A673 (cell line): ENCODE results near the gene LPCAT1. TPM values are rescaled to one million over a fixed set of nuclear protein-coding genes. Genes with fewer than 3 reads are reported as not detected.
"Not testable (repeated sequence)": the region's sequence is repeated elsewhere in the genome, so short reads cannot be mapped to it uniquely, and the experiment has no call there.

ENCODE experiments used
- Bru-seq: library from RNA; stranded (reverse); fragments of 400-500 nt; gene quantifications from one replicate; lab custom pipeline; 2021; lab: Mats Ljungman, UMichigan
- BruChase-seq, 2 experiments: library from RNA; stranded (reverse); fragments of 400-500 nt; gene quantifications; one replicate each; lab custom pipeline; 2021; lab: Mats Ljungman, UMichigan
- BruUV-seq: library from RNA; stranded (reverse); fragments of 400-500 nt; replicated peaks from 2 replicates; lab custom pipeline; 2021; lab: Mats Ljungman, UMichigan
- CTCF ChIA-PET: fragments of 300-600 bp; sonication (Branson Sonifier 250); formaldehyde crosslinking; loops from one replicate; lab custom pipeline; 2022; ENCODE audit warnings: antibody characterized with exemption; lab: Charles Lee
- POLR2A ChIA-PET: fragments of 300-600 bp; sonication (Branson Sonifier 250); formaldehyde crosslinking; loops from one replicate; lab custom pipeline; 2022; ENCODE audit warnings: antibody characterized with exemption; ENCODE audit not compliant: low non-redundant PET; lab: Charles Lee
- DNase-seq: peaks from one replicate; pipeline ENCODE4 v3.0.0-alpha.2; 2015; ENCODE audit warnings: low spot score
- H3K27ac ChIP-seq: fragments of 200-600 bp; sonication (generic); 2 replicates; pipeline ENCODE4 v1.5.1; 2016; ENCODE audit warnings: mixed run types, low read depth, mild to moderate bottlenecking, mixed read lengths, antibody characterized with exemption, low read length; ENCODE audit not compliant: poor library complexity, severe bottlenecking
- H3K27me3 ChIP-seq: fragments of 200-600 bp; sonication (generic); replicated peaks from 2 replicates; pipeline ENCODE4 v1.6.1; 2017; ENCODE audit warnings: mixed run types, low read depth, mild to moderate bottlenecking, mixed read lengths, antibody characterized with exemption, low read length; ENCODE audit not compliant: insufficient read depth, poor library complexity
- H3K36me3 ChIP-seq: fragments of 200-600 bp; sonication (generic); 2 replicates; pipeline ENCODE4 v1.6.1; 2016; ENCODE audit warnings: mixed run types, mild to moderate bottlenecking, mixed read lengths, antibody characterized with exemption, low read length; ENCODE audit not compliant: insufficient read depth, poor library complexity, severe bottlenecking
- H3K4me1 ChIP-seq: fragments of 200-600 bp; sonication (generic); 2 replicates; pipeline ENCODE4 v1.6.1; 2017; ENCODE audit warnings: mixed run types, mild to moderate bottlenecking, mixed read lengths, antibody characterized with exemption, low read length; ENCODE audit not compliant: insufficient read depth, poor library complexity, severe bottlenecking
- H3K4me3 ChIP-seq: fragments of 200-600 bp; sonication (generic); 2 replicates; pipeline ENCODE4 v1.5.1; 2016; ENCODE audit warnings: low read depth, mixed run types, mild to moderate bottlenecking, mixed read lengths, low read length; ENCODE audit not compliant: poor library complexity, severe bottlenecking
- H3K9me3 ChIP-seq: fragments of 200-600 bp; sonication (generic); 2 replicates; pipeline ENCODE4 v1.6.1; 2016; ENCODE audit warnings: mixed run types, low read depth, mild to moderate bottlenecking, mixed read lengths, antibody characterized with exemption, low read length; ENCODE audit not compliant: poor library complexity, severe bottlenecking
- EZH2 ChIP-seq: fragments of 200-600 bp; sonication (generic); IDR thresholded peaks from 2 replicates; pipeline ENCODE4 v1.6.1; 2017; ENCODE audit warnings: borderline replicate concordance, low read depth, mild to moderate bottlenecking, mixed read lengths, antibody characterized with exemption, low read length; ENCODE audit not compliant: poor library complexity, severe bottlenecking
- intact Hi-C: fragments of 100-400 bp; cut with micrococcal nuclease; formaldehyde crosslinking; loops from one replicate; pipeline ENCODE4 v1.10.0; 2022; ENCODE audit not compliant: unreplicated experiment
- long read RNA-seq: library from polyadenylated mRNA; stranded (forward); transcript quantifications from one replicate; pipeline ENCODE4 v2.0.0, GENCODE V29; 2022
- total RNA-seq: library from RNA; stranded (reverse); gene quantifications from 2 replicates; pipeline ENCODE4 v1.2.3, GENCODE V29; 2021
- TF ChIP-seq, protein P1 (sequence below): fragments of 300-800, 200-600 bp; sonication (generic); conservative IDR thresholded peaks from 2 replicates; pipeline ENCODE4 v1.5.1; 2017; ENCODE audit warnings: low read depth, mild to moderate bottlenecking, antibody characterized with exemption, low read length, moderate library complexity, mixed read lengths

The LPCAT1 gene, protein sequence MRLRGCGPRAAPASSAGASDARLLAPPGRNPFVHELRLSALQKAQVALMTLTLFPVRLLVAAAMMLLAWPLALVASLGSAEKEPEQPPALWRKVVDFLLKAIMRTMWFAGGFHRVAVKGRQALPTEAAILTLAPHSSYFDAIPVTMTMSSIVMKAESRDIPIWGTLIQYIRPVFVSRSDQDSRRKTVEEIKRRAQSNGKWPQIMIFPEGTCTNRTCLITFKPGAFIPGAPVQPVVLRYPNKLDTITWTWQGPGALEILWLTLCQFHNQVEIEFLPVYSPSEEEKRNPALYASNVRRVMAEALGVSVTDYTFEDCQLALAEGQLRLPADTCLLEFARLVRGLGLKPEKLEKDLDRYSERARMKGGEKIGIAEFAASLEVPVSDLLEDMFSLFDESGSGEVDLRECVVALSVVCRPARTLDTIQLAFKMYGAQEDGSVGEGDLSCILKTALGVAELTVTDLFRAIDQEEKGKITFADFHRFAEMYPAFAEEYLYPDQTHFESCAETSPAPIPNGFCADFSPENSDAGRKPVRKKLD
- total RNA-seq (86.9 and 97.3 TPM in 2 replicates), Bru-seq, nascent RNA (percentile 68 among the genes with signal in this experiment), BruChase-seq, experiment 1, labeled RNA remaining after a 2-hour chase (percentile 80 among the genes with signal in this experiment), BruChase-seq, experiment 2, labeled RNA remaining after a 6-hour chase (percentile 86 among the genes with signal in this experiment)
- long read RNA-seq, transcript LPCAT1-201 (14 exons, 3,966 nt) = major isoform, 72 of 102 reads
- long read RNA-seq, partial matches to known transcripts = 11 of 102 reads
- long read RNA-seq, other reads (novel, unspliced or antisense) = 19 of 102 reads

DNA sequence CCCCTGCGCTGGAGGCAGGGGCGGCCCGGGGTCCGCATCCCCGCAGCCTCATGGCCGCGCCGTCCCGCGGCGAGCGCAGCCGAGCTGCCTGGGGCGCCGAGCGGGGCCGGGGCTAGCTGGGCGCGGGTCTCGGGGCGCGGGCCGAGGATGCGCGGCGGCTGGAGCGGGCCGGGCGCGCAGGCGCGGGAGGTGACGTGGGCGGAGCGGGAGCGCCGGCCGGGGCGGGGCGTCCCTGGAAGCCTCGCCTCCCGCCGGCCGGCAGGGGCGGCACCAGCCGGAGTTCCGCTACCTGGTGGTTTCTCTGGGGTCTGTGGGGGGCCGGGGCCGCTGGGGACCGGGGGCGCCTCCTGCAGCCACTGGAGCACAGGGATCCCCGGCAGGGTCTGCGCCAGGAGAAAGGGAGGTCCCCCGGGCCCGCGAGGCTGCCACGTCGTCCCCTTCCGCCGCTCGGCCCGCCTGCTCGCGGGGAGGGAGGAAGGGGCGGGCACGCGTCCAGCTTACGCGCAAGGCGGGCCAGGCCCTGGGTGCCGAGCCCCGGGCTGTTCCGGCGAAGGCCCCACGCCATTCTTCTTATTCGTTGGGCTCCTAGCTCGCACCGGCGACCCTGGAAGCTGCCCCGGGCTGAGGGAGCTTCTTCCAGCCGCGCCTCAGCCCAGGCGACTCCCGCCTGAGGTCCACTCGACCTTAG is at the start of gene LPCAT1:
Gene LPCAT1 (minus strand): TSS at position 168 of the 688 bp plus-strand sequence. CDS start 116 bp downstream, at position 52.
- POLR2A ChIA-PET = no interaction called here
- TF ChIP-seq, protein P1, sequence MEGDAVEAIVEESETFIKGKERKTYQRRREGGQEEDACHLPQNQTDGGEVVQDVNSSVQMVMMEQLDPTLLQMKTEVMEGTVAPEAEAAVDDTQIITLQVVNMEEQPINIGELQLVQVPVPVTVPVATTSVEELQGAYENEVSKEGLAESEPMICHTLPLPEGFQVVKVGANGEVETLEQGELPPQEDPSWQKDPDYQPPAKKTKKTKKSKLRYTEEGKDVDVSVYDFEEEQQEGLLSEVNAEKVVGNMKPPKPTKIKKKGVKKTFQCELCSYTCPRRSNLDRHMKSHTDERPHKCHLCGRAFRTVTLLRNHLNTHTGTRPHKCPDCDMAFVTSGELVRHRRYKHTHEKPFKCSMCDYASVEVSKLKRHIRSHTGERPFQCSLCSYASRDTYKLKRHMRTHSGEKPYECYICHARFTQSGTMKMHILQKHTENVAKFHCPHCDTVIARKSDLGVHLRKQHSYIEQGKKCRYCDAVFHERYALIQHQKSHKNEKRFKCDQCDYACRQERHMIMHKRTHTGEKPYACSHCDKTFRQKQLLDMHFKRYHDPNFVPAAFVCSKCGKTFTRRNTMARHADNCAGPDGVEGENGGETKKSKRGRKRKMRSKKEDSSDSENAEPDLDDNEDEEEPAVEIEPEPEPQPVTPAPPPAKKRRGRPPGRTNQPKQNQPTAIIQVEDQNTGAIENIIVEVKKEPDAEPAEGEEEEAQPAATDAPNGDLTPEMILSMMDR = no peak
- no peaks in the 10 kb centered on the region for H3K27me3 ChIP-seq
- peak within 1 kb of the TSS; percentile 92 for H3K4me3 ChIP-seq
- no TSS peak for BruUV-seq
- H3K36me3 ChIP-seq = peaks cover 13% of the 10 kb centered on the region
- no peaks in the 10 kb centered on the region for H3K9me3 ChIP-seq
- CTCF ChIA-PET = no interaction called here
- peaks cover 11% of the 10 kb centered on the region for H3K4me1 ChIP-seq
- DNase-seq = peak; percentile 80
- peak within 1 kb of the TSS; percentile 84 for H3K27ac ChIP-seq
- intact Hi-C loops = loop anchor here (5.0 kb wide), 1 partner anchor 118 kb away; no protein-coding TSS in a partner anchor

DNA sequence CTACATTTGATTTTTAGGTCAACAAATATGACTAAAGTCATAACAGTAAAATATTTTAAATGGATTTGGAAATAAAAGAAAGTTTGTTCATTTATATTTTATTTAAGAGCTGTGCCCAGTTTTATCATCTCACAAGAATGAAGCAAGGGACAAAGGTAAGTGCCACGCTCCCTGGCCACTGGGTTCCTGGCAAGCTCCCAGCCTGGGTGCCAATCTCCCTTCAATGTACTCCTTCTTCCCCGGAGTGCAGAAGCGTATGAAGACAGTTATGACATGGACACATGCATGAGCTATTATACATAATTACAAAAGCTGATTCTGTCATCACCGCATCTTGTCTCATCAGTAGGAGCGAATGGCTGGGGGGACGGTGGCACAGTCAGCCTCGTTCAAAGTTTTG is 48.1 kb upstream of the LPCAT1 start:
- CTCF ChIA-PET, BruUV-seq: not testable (repeated sequence)

DNA sequence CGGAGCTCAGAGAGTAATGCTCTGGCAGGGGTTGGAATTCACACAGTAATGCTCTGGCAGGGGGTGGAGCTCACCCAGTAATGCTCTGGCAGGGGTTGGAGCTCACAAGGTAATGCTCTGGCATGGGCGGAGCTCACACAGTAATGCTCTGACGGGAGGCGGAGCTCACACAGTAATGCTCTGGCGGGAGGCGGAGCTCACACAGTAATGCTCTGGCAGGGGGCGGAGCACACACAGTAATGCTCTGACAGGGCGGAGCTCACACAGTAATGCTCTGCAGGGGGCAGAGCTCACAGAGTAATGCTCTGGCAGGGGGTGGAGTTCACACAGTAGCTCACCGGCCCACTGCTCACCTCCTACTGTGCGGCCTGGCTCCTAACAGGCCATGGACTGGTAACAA is 47.2 kb upstream of the LPCAT1 start:
- TF ChIP-seq, protein P1 = no peak
- no peak for TF ChIP-seq EZH2
- no peaks in the 10 kb centered on the region for H3K27me3 ChIP-seq
- no peaks in the 10 kb centered on the region for H3K9me3 ChIP-seq
- BruUV-seq = no TSS peak
- POLR2A ChIA-PET = no interaction called here
- no peak overlapping the region for H3K4me3 ChIP-seq
- H3K4me1 ChIP-seq = no peaks in the 10 kb centered on the region
- no peak overlapping the region for H3K27ac ChIP-seq
- intact Hi-C loops = no loop called here
- CTCF ChIA-PET = no interaction called here
- H3K36me3 ChIP-seq = no peaks in the 10 kb centered on the region
- DNase-seq = no peak

More for the DNA sequence above, 48.1 kb upstream of the LPCAT1 start:
- intact Hi-C loops, H3K4me3 ChIP-seq, H3K36me3 ChIP-seq, DNase-seq, H3K27me3 ChIP-seq, H3K27ac ChIP-seq, H3K9me3 ChIP-seq, H3K4me1 ChIP-seq, POLR2A ChIA-PET: not testable (repeated sequence)
